ENCODE results near the gene HDHD3. TPM values are rescaled to one million over a fixed set of nuclear protein-coding genes. Genes with fewer than 3 reads are reported as not detected.

The HDHD3 gene
- total RNA-seq, 1 donor from 2014 or later: 8.4 TPM

GRCh38 chr9:113350107-113350661 is 26.6 kb downstream of the HDHD3 start:
- Mint-ChIP-seq H3K9me3 (ENCODE audit: unreplicated experiment) (no peaks in the 10 kb centered on the region), H3K27me3 (ENCODE audit: unreplicated experiment) (peaks cover 12% of the 10 kb centered on the region), H3K36me3 (ENCODE audit: low read depth, unreplicated experiment) (no peaks in the 10 kb centered on the region), H3K4me1 (ENCODE audit: unreplicated experiment) (peaks cover 9% of the 10 kb centered on the region), H3K4me3 (ENCODE audit: unreplicated experiment) (peak overlapping the region; percentile 76), H3K27ac (ENCODE audit: unreplicated experiment) (no peak overlapping the region)
- TF ChIP-seq CTCF (IDR thresholded peaks at IDR 0.05; ENCODE audit: unreplicated experiment): no peak
- DNase-seq (ENCODE audit: low spot score): no peak

- Mint-ChIP-seq H3K9me3 (ENCODE audit: unreplicated experiment) (no peaks in the 10 kb centered on the region), H3K27ac (ENCODE audit: unreplicated experiment) (no peak within 1 kb of the TSS), H3K4me1 (ENCODE audit: unreplicated experiment) (peaks cover 9% of the 10 kb centered on the region), H3K27me3 (ENCODE audit: unreplicated experiment) (peaks cover 12% of the 10 kb centered on the region), H3K4me3 (ENCODE audit: unreplicated experiment) (peak within 1 kb of the TSS; percentile 83), H3K36me3 (ENCODE audit: low read depth, unreplicated experiment) (no peaks in the 10 kb centered on the region)
- DNase-seq (ENCODE audit: low spot score): peak; percentile 26
- TF ChIP-seq CTCF (IDR thresholded peaks at IDR 0.05; ENCODE audit: unreplicated experiment): no peak
Observed at GRCh38 chr9:113349445-113350094, 27.2 kb downstream of the HDHD3 start, which contains the start of gene BSPRY. Gene BSPRY (plus strand): TSS chr9:113349541. CDS start chr9:113349580, 39 bp downstream.

GRCh38 chr9:113349066-113349444 is 27.7 kb downstream of the HDHD3 start:
- Mint-ChIP-seq H3K4me1 (ENCODE audit: unreplicated experiment) (peaks cover 9% of the 10 kb centered on the region), H3K4me3 (ENCODE audit: unreplicated experiment) (peak overlapping the region; percentile 83), H3K27ac (ENCODE audit: unreplicated experiment) (no peak overlapping the region), H3K9me3 (ENCODE audit: unreplicated experiment) (no peaks in the 10 kb centered on the region), H3K27me3 (ENCODE audit: unreplicated experiment) (peaks cover 12% of the 10 kb centered on the region), H3K36me3 (ENCODE audit: low read depth, unreplicated experiment) (no peaks in the 10 kb centered on the region)
- TF ChIP-seq CTCF (IDR thresholded peaks at IDR 0.05; ENCODE audit: unreplicated experiment): no peak
- DNase-seq (ENCODE audit: low spot score): no peak

DNA sequence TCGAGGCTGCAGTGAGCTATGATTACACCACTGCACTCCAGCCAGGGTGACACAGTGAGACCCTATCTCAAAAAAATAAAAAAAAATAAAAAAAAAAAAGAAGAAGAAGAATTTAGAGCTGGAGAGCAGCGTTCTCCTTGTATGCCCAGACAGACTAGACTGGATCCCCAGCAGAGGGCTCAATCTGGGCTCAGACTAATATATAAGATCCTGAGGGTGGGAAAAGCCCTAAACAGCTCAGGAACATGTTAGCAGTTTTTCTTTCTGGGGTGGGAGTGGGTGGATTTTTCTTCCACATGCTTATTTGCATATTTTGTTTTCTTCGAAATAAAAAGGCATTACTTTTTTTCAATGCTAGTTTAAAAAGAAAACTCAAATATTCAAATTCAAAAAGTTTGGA is 28.3 kb downstream of the HDHD3 start:
- no peaks in the 10 kb centered on the region for H3K9me3 Mint-ChIP-seq (ENCODE audit: unreplicated experiment)
- DNase-seq (ENCODE audit: low spot score): no peak
- H3K27ac Mint-ChIP-seq (ENCODE audit: unreplicated experiment): no peak overlapping the region
- no peak for TF ChIP-seq CTCF (IDR thresholded peaks at IDR 0.05; ENCODE audit: unreplicated experiment)
- H3K36me3 Mint-ChIP-seq (ENCODE audit: low read depth, unreplicated experiment): no peaks in the 10 kb centered on the region
- H3K4me1 Mint-ChIP-seq (ENCODE audit: unreplicated experiment): peaks cover 9% of the 10 kb centered on the region
- H3K4me3 Mint-ChIP-seq (ENCODE audit: unreplicated experiment): no peak overlapping the region
- H3K27me3 Mint-ChIP-seq (ENCODE audit: unreplicated experiment): peaks cover 11% of the 10 kb centered on the region

GRCh38 chr9:113345671-113346070 is 31.1 kb downstream of the HDHD3 start:
- DNase-seq (ENCODE audit: low spot score): no peak
- no peak for TF ChIP-seq CTCF (IDR thresholded peaks at IDR 0.05; ENCODE audit: unreplicated experiment)
- peaks cover 5% of the 10 kb centered on the region for H3K4me1 Mint-ChIP-seq (ENCODE audit: unreplicated experiment)
- H3K27me3 Mint-ChIP-seq (ENCODE audit: unreplicated experiment): peaks cover 14% of the 10 kb centered on the region
- no peak overlapping the region for H3K4me3 Mint-ChIP-seq (ENCODE audit: unreplicated experiment)
- no peak overlapping the region for H3K27ac Mint-ChIP-seq (ENCODE audit: unreplicated experiment)
- H3K36me3 Mint-ChIP-seq (ENCODE audit: low read depth, unreplicated experiment): no peaks in the 10 kb centered on the region
- H3K9me3 Mint-ChIP-seq (ENCODE audit: unreplicated experiment): no peaks in the 10 kb centered on the region

Measured in endothelial cell (in vitro differentiated cells).